HL-60 (cell line): ENCODE results near the gene GRID1.

Source experiments
- POLR2AphosphoS5 ChIP-seq: IDR thresholded peaks from 2 replicates; pipeline ENCODE4 v1.6.1; 2012; ENCODE audit warnings: low read depth
- TF ChIP-seq, protein P1 (sequence below): IDR thresholded peaks from one replicate; pipeline ENCODE4 v1.5.1; 2011; ENCODE audit warnings: low read length, control low read depth, inconsistent platforms; ENCODE audit not compliant: insufficient read depth
- TF ChIP-seq, protein P2 (sequence below): IDR thresholded peaks from 2 replicates; pipeline ENCODE4 v1.6.1; 2012; ENCODE audit warnings: low read depth; ENCODE audit not compliant: insufficient replicate concordance

- TF ChIP-seq, protein P1, sequence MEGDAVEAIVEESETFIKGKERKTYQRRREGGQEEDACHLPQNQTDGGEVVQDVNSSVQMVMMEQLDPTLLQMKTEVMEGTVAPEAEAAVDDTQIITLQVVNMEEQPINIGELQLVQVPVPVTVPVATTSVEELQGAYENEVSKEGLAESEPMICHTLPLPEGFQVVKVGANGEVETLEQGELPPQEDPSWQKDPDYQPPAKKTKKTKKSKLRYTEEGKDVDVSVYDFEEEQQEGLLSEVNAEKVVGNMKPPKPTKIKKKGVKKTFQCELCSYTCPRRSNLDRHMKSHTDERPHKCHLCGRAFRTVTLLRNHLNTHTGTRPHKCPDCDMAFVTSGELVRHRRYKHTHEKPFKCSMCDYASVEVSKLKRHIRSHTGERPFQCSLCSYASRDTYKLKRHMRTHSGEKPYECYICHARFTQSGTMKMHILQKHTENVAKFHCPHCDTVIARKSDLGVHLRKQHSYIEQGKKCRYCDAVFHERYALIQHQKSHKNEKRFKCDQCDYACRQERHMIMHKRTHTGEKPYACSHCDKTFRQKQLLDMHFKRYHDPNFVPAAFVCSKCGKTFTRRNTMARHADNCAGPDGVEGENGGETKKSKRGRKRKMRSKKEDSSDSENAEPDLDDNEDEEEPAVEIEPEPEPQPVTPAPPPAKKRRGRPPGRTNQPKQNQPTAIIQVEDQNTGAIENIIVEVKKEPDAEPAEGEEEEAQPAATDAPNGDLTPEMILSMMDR = no peak
- TF ChIP-seq, protein P2, sequence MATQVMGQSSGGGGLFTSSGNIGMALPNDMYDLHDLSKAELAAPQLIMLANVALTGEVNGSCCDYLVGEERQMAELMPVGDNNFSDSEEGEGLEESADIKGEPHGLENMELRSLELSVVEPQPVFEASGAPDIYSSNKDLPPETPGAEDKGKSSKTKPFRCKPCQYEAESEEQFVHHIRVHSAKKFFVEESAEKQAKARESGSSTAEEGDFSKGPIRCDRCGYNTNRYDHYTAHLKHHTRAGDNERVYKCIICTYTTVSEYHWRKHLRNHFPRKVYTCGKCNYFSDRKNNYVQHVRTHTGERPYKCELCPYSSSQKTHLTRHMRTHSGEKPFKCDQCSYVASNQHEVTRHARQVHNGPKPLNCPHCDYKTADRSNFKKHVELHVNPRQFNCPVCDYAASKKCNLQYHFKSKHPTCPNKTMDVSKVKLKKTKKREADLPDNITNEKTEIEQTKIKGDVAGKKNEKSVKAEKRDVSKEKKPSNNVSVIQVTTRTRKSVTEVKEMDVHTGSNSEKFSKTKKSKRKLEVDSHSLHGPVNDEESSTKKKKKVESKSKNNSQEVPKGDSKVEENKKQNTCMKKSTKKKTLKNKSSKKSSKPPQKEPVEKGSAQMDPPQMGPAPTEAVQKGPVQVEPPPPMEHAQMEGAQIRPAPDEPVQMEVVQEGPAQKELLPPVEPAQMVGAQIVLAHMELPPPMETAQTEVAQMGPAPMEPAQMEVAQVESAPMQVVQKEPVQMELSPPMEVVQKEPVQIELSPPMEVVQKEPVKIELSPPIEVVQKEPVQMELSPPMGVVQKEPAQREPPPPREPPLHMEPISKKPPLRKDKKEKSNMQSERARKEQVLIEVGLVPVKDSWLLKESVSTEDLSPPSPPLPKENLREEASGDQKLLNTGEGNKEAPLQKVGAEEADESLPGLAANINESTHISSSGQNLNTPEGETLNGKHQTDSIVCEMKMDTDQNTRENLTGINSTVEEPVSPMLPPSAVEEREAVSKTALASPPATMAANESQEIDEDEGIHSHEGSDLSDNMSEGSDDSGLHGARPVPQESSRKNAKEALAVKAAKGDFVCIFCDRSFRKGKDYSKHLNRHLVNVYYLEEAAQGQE = no peak
- TF ChIP-seq POLR2AphosphoS5 = no peak
Observed at GRCh38 chr10:86282664-86283465, 83.7 kb downstream of the GRID1 start.
